ENCODE results near the gene LRRC37A3. TPM values are rescaled to one million over a fixed set of nuclear protein-coding genes. Genes with fewer than 3 reads are reported as not detected.
"Not testable (repeated sequence)": the region's sequence is repeated elsewhere in the genome, so short reads cannot be mapped to it uniquely, and the experiment has no call there.

The LRRC37A3 gene
- polyA plus RNA-seq, 3 donors, result 0.31 to 3.9 (median 0.56) TPM

- H3K4me3 Mint-ChIP-seq; H3K4me1 ChIP-seq (ENCODE audit: control insufficient read depth in 1 of 2, insufficient read depth in 2 of 2, low read length in 2 of 2); H3K27me3 Mint-ChIP-seq (ENCODE audit: low read depth in 3 of 3); H3K36me3 ChIP-seq (replicated peaks in 1 of 2; ENCODE audit: control insufficient read depth in 1 of 2, insufficient read depth in 2 of 2, low read length in 2 of 2); H3K27ac Mint-ChIP-seq; H3K4me1 Mint-ChIP-seq; DNase-seq; intact Hi-C loops (cut with micrococcal nuclease); H3K79me2 ChIP-seq (ENCODE audit: insufficient read depth, low read length); H2AFZ ChIP-seq (ENCODE audit: insufficient read depth, low read depth, low read length, poor library complexity, severe bottlenecking); H3K27ac ChIP-seq (ENCODE audit: low read depth in 1 of 2, low read length in 2 of 2); H3K27me3 ChIP-seq (ENCODE audit: control insufficient read depth in 2 of 2, insufficient read depth in 2 of 2, low read length in 2 of 2); H4K20me1 ChIP-seq (ENCODE audit: insufficient read depth, low read length); H3K9me3 Mint-ChIP-seq; H3K36me3 Mint-ChIP-seq; H3K9me3 ChIP-seq (replicated peaks in 1 of 2; ENCODE audit: control insufficient read depth in 1 of 2, insufficient read depth in 1 of 2, low read length in 2 of 2); H3K4me2 ChIP-seq (replicated peaks; ENCODE audit: extremely low read depth, low read length, poor library complexity, severe bottlenecking); H3K9ac ChIP-seq (ENCODE audit: insufficient read depth, low read length, poor library complexity, severe bottlenecking); H3K4me3 ChIP-seq (replicated peaks in 1 of 3; ENCODE audit: low read depth in 2 of 3, low read length in 3 of 3): not testable (repeated sequence)
- no CpG with 5 or more reads among the region's 5 CpGs for WGBS (ENCODE audit: insufficient coverage)
Measured at GRCh38 chr17:64904069-64904468, 15.2 kb downstream of the LRRC37A3 start.

- H2AFZ ChIP-seq (ENCODE audit: insufficient read depth, low read depth, low read length, poor library complexity, severe bottlenecking); H4K20me1 ChIP-seq (ENCODE audit: insufficient read depth, low read length); DNase-seq; H3K27ac ChIP-seq (ENCODE audit: low read depth in 1 of 2, low read length in 2 of 2); H3K4me3 ChIP-seq (replicated peaks in 1 of 3; ENCODE audit: low read depth in 2 of 3, low read length in 3 of 3); H3K9me3 Mint-ChIP-seq; H3K9me3 ChIP-seq (replicated peaks in 1 of 2; ENCODE audit: control insufficient read depth in 1 of 2, insufficient read depth in 1 of 2, low read length in 2 of 2); intact Hi-C loops (cut with micrococcal nuclease); H3K79me2 ChIP-seq (ENCODE audit: insufficient read depth, low read length); H3K4me1 ChIP-seq (ENCODE audit: control insufficient read depth in 1 of 2, insufficient read depth in 2 of 2, low read length in 2 of 2); H3K4me1 Mint-ChIP-seq; H3K4me3 Mint-ChIP-seq; H3K36me3 ChIP-seq (replicated peaks in 1 of 2; ENCODE audit: control insufficient read depth in 1 of 2, insufficient read depth in 2 of 2, low read length in 2 of 2); H3K27ac Mint-ChIP-seq; H3K4me2 ChIP-seq (replicated peaks; ENCODE audit: extremely low read depth, low read length, poor library complexity, severe bottlenecking); H3K36me3 Mint-ChIP-seq; H3K27me3 Mint-ChIP-seq (ENCODE audit: low read depth in 3 of 3); H3K9ac ChIP-seq (ENCODE audit: insufficient read depth, low read length, poor library complexity, severe bottlenecking); H3K27me3 ChIP-seq (ENCODE audit: control insufficient read depth in 2 of 2, insufficient read depth in 2 of 2, low read length in 2 of 2): not testable (repeated sequence)
- 97% methylated on average over 8 of the region's 15 CpGs for WGBS (ENCODE audit: insufficient coverage)
Measured at GRCh38 chr17:64897136-64897535, 22.1 kb downstream of the LRRC37A3 start.

- H3K4me2 ChIP-seq (replicated peaks; ENCODE audit: extremely low read depth, low read length, poor library complexity, severe bottlenecking); DNase-seq; H2AFZ ChIP-seq (ENCODE audit: insufficient read depth, low read depth, low read length, poor library complexity, severe bottlenecking); H3K36me3 Mint-ChIP-seq; H3K27me3 ChIP-seq (ENCODE audit: control insufficient read depth in 2 of 2, insufficient read depth in 2 of 2, low read length in 2 of 2); H3K27ac ChIP-seq (ENCODE audit: low read depth in 1 of 2, low read length in 2 of 2); H3K4me1 ChIP-seq (ENCODE audit: control insufficient read depth in 1 of 2, insufficient read depth in 2 of 2, low read length in 2 of 2); H3K36me3 ChIP-seq (replicated peaks in 1 of 2; ENCODE audit: control insufficient read depth in 1 of 2, insufficient read depth in 2 of 2, low read length in 2 of 2); H3K27me3 Mint-ChIP-seq (ENCODE audit: low read depth in 3 of 3); H3K9me3 ChIP-seq (replicated peaks in 1 of 2; ENCODE audit: control insufficient read depth in 1 of 2, insufficient read depth in 1 of 2, low read length in 2 of 2); H3K4me1 Mint-ChIP-seq; H3K9me3 Mint-ChIP-seq; H3K4me3 ChIP-seq (replicated peaks in 1 of 3; ENCODE audit: low read depth in 2 of 3, low read length in 3 of 3); H3K79me2 ChIP-seq (ENCODE audit: insufficient read depth, low read length); intact Hi-C loops (cut with micrococcal nuclease); H3K9ac ChIP-seq (ENCODE audit: insufficient read depth, low read length, poor library complexity, severe bottlenecking); H3K4me3 Mint-ChIP-seq; H3K27ac Mint-ChIP-seq; H4K20me1 ChIP-seq (ENCODE audit: insufficient read depth, low read length): not testable (repeated sequence)
- 99% methylated on average over 13 of the region's 29 CpGs for WGBS (ENCODE audit: insufficient coverage)
Measured at GRCh38 chr17:64874210-64874609, 45.1 kb downstream of the LRRC37A3 start.

Data from CD14-positive monocyte (primary cell).